GM11168 (cell line): ENCODE data around the gene PPP1R15B.
"Not testable (repeated sequence)": the region's sequence is repeated elsewhere in the genome, so short reads cannot be mapped to it uniquely, and the experiment has no call there.

Experiments used
- in situ Hi-C: fragments of 300-500 bp; cut with MboI; formaldehyde crosslinking; loops from one replicate; pipeline ENCODE4 v1.12.0; 2022; ENCODE audit warnings: low sequenced_read_pairs; ENCODE audit not compliant: unreplicated experiment

PPP1R15B gene

DNA sequence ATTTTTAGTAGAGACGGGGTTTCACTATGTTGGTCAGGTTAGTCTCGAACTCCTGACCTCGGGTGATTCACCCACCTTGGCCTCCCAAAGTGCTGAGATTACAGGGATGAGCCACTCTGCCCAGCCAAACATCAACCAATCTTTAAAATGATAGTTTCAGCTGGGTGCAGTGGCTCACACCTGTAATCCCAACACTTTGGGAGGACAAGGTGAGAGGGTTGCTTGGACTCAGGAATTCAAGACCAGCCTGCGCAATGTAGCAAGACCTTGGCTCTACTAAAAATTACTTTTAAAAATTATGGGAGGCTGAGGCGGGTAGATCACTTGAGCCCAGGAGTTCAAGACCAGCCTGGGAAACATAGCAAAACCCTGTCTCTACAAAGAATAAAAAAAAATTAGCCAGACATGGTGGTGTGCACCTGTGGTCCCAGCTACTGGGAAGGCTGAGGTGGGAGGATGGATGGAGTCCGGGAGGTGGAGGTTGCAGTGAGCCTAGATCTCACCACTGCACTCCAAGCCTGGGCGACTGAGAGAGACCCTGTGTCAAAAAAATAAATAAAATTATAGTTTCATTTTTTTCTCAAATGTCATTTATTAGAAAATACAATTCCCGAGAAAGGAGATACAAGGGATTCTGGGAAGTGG, 10.6 kb upstream of the PPP1R15B start:
- in situ Hi-C loops = not testable (repeated sequence)

DNA sequence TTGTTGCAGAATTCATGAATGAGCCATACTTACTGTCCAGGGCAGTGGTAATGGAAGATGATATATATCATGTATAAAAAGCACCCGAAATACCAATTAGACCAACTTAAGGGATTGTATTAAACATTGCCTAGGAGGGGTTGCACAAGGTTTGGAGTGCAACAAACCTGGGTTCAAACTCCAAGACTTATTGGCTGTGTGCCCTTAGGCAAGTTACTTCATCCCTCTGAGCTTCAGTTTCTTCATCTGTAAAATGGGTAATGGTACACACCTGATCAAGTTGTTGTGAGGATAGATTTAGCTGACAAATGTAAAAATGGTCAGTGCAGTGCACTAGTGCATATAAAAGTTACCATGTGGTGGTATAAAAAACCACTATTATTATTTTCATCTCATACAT, 9.8 kb upstream of the PPP1R15B start:
- in situ Hi-C loops = no loop called here

DNA sequence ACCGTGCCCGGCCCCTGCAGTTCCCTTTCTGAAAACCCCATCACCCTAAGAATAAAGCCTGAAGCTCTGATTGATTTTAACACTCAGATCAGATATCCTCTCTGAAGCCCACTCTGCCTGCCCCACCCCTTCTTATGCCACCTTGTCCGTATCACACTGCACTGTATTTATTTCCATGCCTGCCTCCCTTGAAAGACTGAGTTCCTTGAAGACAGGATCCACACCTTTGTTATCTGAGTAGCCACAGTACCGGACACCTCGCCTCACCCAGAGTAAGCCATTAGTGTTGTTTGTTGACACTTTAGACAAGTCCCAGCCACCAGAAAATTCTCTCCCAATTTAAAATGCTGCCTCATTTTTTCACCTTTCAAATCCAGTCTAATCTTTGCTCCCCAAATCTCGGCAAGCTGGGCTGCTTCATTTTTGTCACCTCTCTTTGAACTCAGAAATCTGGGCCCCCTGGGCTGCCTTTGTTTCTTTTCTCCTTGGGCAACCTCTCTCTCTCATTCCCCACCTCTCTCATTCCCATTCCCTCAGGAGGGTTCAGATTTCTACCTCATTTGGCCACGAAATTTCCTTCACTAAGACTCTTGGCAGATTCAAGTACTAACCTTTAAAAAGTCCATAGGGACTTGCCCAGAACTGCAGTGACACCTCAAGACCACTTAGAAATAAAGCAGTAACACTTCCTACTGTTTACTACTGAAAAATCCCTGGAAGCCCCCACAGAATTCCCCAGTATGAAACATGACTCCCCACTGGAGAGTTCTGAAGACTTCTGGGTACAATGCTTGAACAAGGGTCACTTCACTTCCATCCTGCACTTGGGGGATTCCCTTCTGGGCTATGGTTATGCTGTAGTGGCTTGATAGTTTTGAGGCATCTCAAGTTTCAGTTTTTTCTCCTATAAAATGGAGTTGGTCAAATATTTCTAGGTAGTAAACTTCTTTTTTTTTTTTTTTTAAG, 8.7 kb upstream of the PPP1R15B start:
- in situ Hi-C loops = no loop called here

DNA sequence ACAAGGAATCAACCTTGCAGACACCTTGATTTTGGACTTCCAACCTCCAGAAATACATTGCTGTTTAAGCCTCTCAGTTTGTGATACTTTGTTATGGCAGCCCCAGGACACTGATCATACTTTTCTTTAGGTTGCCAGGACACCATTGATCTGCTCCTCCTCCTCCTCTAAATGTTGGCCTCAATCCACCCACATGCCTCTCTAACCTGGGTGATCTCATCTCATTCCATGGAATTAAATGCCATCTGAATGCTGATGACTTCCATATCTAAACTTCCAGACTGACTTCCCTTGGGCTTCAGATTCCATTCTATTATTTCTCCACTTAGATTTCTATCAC, 7.4 kb upstream of the PPP1R15B start:
- in situ Hi-C loops = no loop called here

DNA sequence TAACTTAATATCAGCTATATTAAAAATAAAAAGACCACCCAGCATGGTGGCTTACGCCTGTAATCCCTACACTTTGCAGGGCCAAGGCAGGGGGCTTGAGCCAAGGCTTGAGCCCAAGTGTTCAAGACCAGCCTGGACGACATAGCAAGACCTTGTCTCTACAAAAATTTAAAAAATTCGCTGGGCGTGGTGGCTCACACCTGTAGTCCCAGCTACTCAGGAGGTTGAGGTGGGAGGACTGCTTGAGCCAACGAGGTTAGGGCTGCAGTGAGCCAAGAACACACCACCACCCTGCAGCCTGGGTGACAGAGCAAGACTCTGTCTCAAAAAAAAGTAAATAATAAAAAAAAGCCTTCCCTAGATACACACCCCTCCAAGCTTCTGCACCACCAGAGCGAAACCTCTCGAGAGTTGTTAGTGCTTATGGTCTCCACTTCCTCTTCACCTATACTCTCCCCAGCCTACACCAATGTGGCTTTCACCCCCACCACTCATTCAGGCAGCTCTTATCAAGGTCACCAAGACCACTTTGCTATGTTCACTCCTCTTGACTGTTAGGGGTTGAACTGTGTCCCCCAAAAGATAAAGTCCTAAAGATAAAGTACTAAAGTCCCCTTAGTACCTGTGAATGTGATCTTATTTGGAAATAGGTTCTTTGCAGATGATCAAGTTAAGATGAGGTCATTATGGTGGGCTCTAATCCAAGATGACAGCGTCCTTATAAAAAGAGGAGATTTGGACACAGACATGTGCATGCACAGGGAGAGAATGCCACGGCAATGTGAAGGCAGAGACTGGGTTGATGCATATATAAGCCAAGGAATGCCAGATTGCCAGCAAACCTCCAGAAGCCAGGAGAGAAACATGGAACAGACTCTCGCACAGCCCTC, 6.8 kb upstream of the PPP1R15B start:
- in situ Hi-C loops = no loop called here

DNA sequence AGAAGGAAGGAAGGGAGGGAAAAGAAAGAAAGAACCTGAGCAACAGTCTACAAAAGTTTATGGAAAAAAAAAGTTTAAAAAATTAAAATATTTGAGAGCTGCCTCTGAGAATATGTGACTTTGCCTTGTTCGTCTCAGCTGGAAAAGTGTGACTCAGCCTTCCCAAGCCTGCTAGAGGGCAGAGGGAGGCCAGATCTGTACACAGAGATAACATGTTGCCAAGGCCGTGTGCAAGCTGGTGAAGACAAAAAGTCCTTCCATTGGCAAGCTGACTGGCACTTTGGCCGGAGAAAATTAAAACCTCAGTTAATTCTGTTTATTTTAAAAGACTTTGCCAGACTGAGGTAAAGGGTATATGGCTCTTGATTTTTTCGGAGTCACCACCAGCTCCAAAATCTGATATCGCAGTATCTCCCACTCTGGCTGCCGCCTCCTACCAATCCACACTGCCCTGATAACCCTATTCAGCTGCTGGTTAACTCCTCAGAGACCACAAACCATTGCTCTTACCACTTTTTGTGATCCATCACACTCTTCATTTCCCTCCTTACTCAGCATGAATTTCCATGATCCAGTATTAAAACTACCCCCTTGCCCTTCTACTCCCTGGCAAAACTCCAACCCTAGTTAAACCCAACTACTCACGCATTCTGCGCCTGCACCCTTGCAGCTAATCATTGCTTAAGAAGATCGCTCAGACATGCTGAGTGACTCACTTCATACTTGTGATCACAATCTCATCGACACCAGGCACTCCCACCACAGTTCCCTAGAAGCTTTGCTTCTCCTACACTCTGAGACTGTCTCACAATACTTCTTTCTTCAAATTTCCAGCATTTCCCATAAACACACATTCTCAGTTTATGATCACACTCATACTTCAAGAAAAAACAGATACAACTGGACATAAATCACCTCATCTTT, 5.7 kb upstream of the PPP1R15B start:
- in situ Hi-C loops = no loop called here

DNA sequence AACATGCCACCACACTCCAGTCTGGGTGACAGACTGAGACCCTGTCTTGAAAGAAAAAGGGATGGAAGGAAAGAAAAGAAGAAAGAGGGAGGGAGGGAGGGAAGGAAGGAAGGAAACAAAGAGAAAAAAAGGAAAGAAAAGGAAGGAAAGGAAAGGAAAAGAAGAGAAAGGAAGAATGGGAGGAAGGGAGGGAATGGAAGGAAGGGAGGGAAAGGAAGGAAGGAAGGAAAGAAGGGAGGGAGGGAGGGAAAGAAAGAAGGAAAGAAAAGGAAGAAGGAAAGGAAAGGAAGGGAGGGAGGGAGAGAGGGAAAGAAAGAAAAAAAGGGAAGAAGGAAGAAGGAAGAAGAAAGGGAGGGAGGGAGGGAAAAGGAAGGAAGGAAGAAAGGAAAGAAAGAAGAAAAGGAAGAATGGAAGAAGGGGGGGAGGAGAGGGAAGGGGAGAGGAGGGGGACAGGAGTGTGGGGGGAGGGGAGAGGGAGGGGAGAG, 5.0 kb upstream of the PPP1R15B start:
- in situ Hi-C loops = no loop called here

DNA sequence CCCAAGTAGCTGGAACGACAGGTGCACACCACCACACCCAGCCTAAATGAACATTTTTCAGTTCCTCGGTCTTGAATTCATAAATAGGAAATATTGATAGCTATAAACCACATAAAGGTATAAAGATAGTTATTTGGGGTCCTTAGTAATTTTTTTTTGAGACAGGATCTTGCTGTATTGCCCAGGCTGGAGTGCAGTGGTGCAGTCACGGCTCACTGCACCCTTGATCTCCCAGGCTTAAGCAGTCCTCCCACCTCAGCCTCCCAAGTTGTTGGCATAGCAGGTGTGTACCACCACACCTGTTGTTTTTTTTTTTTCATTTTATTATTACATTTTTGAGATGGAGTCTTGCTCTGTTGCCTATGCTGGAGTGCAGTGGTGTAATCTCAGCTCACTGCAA, 3.7 kb upstream of the PPP1R15B start:
- in situ Hi-C loops = no loop called here

DNA sequence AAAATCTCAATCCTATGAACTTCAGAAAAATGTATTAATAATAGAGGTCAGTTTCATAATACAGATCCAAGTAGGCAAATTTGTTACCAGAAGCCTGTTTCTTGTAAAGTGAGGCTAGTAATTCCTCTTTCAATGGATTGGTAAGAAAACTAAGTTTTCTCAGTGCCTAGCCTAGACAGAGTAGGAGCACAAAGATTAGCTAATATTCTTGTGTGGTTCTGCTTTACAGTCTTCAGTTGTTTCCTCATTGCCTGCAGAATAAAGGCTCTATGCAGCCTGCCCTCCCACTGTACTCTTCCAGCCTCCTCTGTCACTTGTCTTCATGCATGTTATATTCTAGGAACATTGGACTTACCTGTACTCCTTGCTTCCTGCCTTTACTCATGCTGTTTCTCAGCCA, 2.4 kb upstream of the PPP1R15B start:
- in situ Hi-C loops = no loop called here

DNA sequence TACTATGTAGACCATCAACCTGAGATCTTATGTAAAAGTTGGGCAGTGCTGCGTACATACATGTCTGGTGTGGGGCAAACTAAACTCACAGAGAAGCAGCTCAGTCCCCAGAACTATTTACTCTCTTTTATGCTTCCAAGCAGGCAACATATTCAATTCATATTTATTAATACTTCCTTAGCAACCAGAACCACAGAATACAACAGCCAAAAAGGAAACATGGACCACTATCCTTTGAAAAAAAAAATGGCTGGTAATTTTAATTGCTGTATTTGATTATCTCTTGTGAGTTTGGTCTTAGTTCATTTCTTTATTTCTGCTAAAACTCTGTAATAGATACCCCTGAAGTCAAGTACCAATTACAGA, 1.5 kb upstream of the PPP1R15B start:
- in situ Hi-C loops = no loop called here

DNA sequence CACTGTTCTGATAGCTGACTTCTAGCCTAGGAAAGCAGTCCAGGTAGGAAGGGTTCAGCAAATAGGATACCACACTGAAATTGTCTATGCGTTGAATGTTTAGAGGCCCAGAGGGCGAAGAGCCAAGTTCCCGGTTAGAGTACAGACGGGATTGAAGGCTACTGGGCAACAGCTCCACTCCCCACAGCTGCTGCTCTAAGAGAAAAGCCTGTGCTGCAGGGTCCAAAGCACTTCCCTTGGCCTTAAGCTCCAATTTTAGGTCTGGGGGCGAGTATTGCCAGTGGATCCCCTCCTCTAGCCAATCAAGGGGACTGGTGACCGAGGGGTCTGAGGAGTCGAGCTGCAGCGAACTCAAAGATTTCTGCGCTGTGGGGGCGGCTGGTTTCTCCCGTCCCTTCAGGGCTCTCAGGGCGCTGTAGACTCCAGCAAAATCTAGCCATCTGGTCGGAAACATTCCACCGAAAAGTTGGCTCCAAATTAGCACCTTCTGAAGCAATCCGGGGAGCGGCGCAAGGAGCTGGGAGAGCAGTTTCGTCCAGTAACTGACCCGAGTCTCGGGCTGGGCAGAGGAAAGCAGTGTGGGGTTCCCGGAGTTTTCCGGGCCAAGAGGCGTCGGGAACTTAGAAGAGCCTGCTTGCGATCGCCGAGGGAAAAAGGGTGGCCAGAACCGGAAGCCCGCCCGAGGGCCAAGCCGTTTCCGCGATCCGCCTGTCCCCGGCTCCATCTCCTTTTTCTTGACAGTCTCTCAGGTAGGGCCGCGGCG, 748 bp downstream of the PPP1R15B start:
- in situ Hi-C loops = no loop called here

DNA sequence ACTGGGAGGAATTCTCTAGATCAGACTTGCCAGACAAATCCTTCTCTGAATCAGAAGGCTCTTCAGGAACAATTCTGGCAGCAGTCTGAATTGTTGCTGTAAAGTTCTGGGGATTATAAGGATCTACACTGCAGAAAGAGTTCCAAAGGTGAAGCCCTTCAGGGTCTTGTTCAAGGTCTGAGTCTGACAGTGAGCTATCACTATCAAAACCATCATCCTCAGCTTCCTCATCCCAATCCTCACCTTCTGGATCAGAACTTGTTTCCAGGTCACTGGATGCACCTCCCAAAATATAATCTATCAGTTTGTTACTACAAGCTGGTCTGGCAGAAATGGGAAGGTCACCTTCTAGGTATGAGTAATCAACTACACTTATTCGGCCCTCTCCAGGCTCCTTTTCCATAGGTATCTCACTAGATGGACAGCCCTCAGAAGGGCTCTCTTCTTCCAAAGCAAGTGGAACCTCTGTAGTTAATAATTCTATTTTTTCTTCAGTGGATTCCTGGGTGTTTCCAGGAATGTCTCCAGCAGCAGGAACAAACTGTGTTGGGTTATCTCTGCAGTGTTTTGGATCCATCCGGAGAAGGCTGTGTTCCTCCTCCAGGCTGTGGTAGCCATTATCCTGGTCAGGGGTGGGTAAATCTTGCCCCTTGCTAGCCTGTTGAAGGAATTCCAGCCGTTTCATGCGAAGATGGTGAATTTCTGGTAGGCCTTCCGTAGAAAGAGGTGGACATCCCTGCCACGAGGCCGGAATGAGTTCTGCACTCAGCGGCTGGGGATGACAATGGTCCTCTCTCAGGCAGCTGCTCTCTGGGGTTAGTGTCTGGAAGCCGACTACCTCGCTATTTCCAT, 1.6 kb downstream of the PPP1R15B start:
- in situ Hi-C loops = no loop called here

DNA sequence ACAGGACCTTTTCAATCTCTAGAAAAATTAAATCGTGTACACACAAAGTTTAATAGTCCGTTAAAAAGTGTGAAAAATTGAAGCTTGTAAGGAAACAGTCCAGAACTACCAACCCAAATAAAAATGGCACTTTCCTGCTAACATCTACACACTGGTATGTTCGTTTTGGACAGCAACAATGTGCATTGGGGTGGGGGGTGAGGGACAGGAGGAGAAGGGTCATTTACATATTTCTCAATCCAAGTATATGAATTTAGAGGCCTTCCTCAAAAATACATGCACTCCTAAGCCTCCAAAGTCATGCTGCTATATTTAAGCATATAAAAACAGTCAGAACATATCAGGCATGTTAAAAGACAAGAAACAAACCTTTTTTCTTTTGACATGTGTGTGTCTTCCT, 2.5 kb downstream of the PPP1R15B start:
- in situ Hi-C loops = no loop called here

DNA sequence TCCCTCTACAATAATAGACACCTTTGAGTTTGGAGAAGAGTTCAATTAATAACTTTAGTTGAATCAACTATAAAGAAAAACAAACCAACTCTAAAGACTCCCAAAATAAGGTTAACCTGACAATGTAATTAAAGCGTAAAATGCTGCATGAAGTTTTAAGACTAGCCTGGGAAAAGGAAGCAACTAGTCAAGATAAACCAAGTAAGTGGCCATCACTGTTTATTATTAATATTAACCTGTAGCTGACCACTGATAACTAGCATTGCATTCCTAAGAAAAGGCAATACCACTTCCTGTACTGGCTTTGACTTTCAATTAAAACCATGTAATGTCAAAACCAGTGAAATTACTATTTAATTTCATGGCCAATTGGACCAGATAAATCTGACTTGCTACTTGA, 3.0 kb downstream of the PPP1R15B start:
- in situ Hi-C loops = no loop called here

DNA sequence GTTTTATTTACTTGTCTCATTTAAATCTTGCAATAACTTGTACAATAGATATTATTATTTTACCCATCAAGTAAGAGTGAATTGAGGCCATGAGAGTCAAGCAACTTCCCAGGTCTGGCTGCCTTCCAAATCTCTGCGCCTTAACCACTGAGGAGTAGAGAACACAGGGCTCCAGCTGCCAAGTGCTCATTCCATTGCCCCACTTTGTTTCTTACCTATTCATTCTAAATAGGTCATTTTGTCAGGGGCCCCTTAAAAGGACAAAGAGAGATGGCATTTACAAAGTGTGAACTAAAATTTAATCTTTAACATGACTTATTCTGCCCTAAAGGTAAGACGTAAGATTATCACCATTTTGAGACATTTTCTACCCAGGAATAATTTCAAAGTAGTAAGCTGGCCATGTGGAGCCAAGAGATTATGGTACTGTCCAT, 3.5 kb downstream of the PPP1R15B start:
- in situ Hi-C loops = no loop called here

DNA sequence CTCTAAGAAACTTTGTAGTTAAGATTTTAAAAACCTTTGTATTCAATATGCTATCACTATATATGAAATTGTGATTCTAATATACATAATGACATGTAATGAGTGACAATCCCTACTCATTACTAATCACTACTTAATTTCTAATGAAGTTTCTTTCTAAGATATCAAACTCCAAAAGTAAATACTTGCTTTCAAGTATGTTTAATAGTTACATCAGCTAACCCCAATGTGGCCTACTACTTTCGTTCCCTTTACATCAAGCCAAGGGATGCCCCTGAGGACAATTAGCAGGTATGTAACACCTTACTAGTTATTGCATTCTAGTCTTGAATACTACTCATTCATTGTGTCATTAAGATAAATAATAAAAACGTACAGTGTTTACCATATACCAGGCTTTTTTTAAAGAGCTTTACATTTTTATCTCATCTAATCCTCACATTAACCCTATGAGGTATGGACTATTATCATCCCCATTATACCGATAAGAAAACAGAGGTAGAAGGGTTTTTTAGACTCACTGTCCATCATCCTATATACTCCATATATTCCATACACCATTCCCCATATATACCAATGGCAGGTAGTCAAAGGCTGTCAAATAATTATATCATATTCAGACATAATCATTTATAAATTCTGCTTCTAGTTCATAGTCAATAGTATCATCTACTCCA, 4.2 kb downstream of the PPP1R15B start:
- in situ Hi-C loops = no loop called here

DNA sequence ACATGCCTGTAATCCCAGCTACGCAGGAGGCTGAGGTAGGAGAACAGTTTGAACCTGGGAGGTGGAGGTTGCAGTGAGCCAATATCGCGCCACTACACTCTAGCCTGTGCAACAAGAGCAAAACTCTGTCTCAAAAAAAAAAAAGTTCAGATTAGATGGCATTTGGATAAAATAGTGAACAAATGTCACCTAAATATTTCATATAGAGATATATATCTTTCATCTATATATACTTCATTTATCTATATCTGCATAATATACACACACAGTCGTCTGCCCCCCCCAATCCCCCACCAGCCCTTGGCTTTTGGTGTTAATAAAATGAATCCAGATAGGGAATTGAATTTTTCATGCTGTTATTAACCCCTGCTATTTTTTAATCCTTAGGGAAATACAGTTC, 5.0 kb downstream of the PPP1R15B start:
- in situ Hi-C loops = no loop called here

DNA sequence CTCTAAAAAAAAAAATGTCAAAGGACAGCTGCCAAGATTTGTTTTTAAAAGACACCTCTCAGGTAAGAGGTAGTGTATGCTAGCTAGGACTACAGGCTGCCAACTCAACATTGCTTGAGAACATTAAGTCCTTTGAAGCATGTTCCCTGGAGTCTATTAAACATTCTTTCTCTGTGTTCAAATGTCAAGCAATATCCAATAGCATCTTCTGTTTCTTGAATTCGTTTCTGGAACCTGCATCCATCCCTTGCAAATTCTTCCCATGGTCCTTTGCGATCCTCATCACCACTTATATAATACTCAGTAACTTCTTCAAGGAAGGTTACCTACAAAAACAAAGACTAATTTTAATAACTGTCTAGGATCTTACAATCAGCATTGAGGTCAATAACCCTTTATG, 5.6 kb downstream of the PPP1R15B start:
- in situ Hi-C loops = no loop called here
